Karpas-422 (cell line): Measurements from ENCODE around the gene RHNO1. TPM values are rescaled to one million over a fixed set of nuclear protein-coding genes. Genes with fewer than 3 reads are reported as not detected.

Experiments used
- total RNA-seq: library from RNA; depleted of rRNA; stranded (reverse); fragments of >200 nt; shearing (Covaris generic); gene quantifications from 2 replicates; pipeline ENCODE4 v1.2.3, GENCODE V29; 2014; ENCODE audit warnings: low replicate concordance; rRNA removed

Gene RHNO1
- total RNA-seq, 1 experiment from 2014 or later: 45.6 TPM

Other genes starting within 250 kb of the RHNO1 start
- 76.7 and 98.3 TPM in 2 replicates for gene FKBP4, start 82.3 kb upstream of the RHNO1 start, total RNA-seq
- 31.9 and 54.5 TPM in 2 replicates for gene ITFG2, start 64.6 kb upstream of the RHNO1 start, total RNA-seq
- not detected in 2 replicates for gene NRIP2, start 42.2 kb upstream of the RHNO1 start, total RNA-seq
- not detected in 2 replicates for gene TEX52, start 20.2 kb upstream of the RHNO1 start, total RNA-seq
- gene FOXM1, start within 50 bp of the RHNO1 start, total RNA-seq: 15.4 and 20.8 TPM in 2 replicates
- 11.7 and 14.1 TPM in 2 replicates for gene TULP3, start 13.7 kb downstream of the RHNO1 start, total RNA-seq
- gene TEAD4, start 82.2 kb downstream of the RHNO1 start, total RNA-seq: not detected in 2 replicates
- 0.25 and 2.0 TPM in 2 replicates for gene TSPAN9, start 200.2 kb downstream of the RHNO1 start, total RNA-seq